GM18517 (cell line): ENCODE results near the gene DES.
"Not testable (repeated sequence)": the region's sequence is repeated elsewhere in the genome, so short reads cannot be mapped to it uniquely, and the experiment has no call there.

ENCODE experiments used
- ATAC-seq: cut with Tn5 transposase; IDR thresholded peaks from one replicate; pipeline ENCODE4 v1.9.1; 2021; ENCODE audit warnings: mild to moderate bottlenecking, moderate library complexity; ENCODE audit not compliant: unreplicated experiment

The DES gene

DNA sequence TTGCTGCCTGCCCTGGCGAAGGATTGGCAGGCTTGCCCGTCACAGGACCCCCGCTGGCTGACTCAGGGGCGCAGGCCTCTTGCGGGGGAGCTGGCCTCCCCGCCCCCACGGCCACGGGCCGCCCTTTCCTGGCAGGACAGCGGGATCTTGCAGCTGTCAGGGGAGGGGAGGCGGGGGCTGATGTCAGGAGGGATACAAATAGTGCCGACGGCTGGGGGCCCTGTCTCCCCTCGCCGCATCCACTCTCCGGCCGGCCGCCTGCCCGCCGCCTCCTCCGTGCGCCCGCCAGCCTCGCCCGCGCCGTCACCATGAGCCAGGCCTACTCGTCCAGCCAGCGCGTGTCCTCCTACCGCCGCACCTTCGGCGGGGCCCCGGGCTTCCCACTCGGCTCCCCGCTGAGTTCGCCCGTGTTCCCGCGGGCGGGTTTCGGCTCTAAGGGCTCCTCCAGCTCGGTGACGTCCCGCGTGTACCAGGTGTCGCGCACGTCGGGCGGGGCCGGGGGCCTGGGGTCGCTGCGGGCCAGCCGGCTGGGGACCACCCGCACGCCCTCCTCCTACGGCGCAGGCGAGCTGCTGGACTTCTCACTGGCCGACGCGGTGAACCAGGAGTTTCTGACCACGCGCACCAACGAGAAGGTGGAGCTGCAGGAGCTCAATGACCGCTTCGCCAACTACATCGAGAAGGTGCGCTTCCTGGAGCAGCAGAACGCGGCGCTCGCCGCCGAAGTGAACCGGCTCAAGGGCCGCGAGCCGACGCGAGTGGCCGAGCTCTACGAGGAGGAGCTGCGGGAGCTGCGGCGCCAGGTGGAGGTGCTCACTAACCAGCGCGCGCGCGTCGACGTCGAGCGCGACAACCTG, at the start of gene DES:
DES (plus strand) TSS at position 223 of the 857 bp plus-strand sequence; CDS start at position 309, 86 bp downstream.
- no peak for ATAC-seq

DNA sequence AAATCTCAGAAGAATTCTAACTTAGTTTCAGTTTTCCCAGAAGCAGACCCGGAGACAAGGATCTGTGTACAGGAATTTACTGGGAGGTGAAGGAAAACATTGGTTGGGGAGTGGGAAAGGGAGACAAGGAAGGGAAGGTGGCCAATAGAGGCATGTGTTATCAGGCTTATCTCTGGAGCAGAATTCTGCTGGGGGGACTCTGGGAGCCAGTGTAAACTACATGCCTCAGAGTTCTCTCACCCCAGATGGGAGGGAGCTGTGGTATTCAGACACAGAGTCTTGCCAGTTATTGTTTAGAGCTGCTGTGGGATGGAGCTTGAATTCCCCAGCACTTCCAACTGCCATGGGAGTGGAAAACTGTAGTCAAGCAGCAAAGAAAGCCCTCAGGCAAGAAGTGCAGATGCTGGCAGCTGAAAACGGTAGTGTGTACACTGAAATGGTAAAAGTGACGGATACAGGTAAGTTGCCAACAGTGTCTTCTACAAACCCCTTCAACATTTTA, 49.4 kb upstream of the DES start:
- no peak for ATAC-seq

GRCh38 chr2:219369447-219369861, 48.7 kb upstream of the DES start:
- ATAC-seq = no peak

GRCh38 chr2:219378163-219378851, 39.9 kb upstream of the DES start:
- ATAC-seq = no peak

DNA sequence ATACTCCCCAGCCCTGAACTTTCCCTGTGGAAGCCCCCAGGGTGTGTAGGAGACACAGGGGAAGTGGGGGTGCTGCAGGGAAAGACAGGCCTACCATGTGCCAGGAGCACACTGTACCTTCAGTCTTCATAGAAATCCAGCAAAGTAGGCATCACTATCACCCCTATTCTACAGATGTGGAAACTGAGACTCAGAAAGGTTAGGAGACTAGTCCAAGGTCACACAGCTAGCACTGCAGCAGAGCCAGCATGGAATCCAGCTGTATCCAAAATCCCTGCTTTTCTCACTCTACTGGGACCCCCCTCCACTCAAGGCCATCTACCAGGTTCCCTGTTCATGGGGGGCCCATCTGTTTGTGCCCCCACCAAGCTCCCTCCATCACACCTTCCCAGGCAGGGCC, 37.3 kb upstream of the DES start:
- ATAC-seq = no peak

DNA sequence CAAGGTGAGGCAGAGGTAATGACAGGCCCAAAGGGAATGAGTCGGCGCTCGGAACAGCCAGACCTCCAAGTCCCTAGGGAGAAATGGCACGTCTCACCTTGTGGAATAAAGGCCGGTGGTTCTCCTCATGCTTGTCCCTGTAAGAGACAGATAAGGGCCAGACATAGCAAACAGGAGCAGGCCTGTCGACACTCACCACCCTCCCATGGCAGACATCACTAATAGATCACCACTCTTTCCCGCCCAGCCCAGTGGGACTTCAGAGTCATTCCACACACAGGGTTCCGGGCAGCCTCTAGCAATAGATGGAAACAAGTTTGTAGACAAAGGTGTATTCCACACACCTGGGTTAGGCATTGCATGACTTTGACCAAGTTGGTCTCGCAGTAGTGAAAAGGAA, 36.7 kb upstream of the DES start:
- no peak for ATAC-seq

- ATAC-seq = no peak
Measured at GRCh38 chr2:219384083-219384713, 34.0 kb upstream of the DES start.

DNA sequence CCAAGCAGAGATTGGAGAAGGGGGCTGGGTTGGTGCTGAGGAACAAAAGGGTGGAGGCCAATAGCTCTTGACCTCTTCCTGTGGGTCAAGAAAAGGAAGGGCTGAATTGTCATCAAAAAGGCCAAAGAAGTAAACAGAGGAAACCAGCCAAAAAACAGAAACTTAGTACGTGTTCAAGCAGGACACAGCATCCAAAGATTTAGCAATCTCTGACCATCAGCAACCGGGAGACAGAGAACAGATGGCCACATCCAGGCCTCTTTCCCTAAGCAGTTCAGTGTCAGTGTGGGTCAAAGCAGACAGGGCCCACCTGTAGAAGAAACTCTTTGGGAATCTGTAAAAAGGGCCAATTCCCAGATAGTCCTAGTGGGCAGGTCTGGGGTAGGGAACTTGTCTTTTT, 33.3 kb upstream of the DES start:
- no peak for ATAC-seq

GRCh38 chr2:219385958-219386520, 32.1 kb upstream of the DES start:
- no peak for ATAC-seq

DNA sequence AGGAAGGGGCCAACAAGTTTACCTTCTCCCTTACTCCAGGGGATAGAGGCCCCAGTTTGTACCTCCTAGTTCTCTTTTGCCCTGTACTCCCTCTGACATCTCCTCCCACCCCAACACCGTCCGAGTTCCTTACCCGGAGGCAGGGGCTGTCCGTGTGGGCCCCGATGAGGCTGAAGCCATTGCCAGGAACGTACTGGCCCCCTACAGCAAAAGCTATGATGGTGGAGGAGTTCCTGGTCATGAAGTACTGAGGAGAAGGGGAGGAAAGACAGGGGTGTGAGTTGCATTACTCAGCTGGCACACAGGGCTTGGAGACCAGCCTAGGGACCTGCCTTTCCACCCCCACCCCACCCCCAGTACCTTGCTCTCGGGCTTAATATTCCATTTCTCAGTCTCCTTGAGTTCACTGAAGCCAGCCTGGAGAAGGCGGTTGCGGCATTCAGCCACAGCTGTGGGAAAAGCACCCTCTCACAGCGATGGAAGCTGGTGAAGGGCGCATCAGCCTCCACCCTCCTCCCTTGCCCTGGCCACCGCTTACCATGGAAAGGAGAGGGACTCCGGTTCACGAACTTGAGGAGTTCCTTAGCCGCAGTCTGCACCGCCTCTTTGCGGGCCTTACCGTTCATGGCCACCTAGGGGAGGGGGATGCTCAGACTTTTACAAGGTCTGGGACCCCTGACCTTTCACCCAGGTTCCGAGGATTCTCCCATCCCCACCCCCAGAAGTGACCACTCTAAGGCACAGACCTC, 31.5 kb upstream of the DES start:
- no peak for ATAC-seq

- ATAC-seq = peak; percentile 68
Measured at GRCh38 chr2:219387306-219388120, 30.7 kb upstream of the DES start, which contains the start of gene DNPEP. DNPEP (minus strand) TSS chr2:219387912; CDS start chr2:219387794, 118 bp downstream.

DNA sequence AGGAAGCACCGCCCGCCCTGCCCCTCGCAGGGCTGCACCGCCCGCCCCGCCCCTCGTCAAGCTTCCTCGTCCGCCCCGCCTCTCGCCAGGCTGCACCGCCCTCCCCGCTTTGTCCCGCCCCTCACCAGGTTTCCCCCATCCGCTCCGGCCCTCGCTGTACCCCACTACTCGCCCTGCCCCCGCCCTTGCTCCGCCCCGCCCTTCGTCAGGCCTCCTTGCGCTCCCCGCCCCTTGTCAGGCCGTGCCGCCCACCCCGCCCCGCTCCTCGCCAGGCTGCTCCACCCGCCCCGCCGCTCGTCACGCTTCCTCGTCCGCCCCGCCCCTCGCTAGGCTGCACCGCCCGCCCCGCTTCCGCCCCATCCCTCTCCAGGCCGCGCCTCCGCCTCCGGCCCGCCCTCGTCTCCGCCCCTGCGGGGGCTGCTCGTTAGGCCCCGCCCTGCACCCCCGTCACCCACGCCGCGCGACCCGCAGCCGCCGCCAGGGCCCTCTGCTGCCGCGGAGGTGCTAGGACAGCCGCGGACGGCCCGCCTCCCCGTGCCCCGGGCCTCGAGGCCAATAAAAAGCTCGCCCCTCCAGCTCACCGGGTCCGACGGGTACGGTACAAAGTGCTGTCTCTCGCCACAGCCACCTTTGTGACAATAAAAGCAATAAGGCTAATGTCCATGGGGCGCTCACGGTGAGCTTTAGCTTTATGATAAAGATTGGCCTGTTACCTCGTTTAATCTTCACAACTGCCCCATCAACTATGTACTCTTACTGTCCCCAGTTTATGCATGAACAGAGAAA, 29.9 kb upstream of the DES start:
- peak; percentile 65 for ATAC-seq

GRCh38 chr2:219388907-219389156, 29.3 kb upstream of the DES start:
- no peak for ATAC-seq

DNA sequence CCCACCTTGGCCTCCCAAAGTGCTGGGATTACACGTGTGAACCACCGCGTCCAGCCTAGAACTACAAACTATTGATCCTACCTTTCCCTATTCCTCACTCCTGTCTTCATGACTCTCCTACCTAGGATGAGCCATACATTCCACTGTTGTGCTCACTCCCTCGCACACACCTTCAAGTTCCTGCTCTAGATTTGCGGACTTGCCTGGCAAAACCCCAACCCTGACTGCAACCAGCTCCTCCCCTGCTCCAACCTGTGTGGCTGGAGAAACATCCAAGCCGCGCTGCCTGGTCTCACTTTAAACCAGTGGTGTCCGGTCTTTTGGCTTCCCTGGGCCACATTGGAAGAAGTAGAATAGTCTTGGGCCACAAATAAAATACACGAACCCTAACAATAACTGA, 25.4 kb upstream of the DES start:
- no peak for ATAC-seq

GRCh38 chr2:219395056-219395455, 23.1 kb upstream of the DES start:
- not testable (repeated sequence) for ATAC-seq

DNA sequence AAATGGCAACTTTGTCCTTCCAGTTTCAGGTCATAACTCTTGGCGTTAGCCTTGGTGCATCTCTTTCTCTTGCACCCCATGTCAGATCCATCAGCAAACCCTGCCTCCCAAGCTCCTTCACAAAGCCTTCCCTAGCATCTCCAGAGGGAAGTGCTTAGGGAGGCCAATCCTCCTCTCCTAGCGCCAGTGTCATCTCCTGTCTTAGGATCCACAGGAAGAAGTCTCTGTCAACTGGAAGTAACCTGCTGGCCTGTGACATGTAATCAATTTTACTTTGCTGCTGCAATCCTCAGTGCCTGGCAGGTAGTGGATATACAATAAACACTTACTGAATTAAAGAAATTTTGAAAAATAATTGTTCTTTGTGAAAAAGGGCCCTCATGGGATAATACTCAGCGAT, 22.6 kb upstream of the DES start:
- ATAC-seq = no peak

DNA sequence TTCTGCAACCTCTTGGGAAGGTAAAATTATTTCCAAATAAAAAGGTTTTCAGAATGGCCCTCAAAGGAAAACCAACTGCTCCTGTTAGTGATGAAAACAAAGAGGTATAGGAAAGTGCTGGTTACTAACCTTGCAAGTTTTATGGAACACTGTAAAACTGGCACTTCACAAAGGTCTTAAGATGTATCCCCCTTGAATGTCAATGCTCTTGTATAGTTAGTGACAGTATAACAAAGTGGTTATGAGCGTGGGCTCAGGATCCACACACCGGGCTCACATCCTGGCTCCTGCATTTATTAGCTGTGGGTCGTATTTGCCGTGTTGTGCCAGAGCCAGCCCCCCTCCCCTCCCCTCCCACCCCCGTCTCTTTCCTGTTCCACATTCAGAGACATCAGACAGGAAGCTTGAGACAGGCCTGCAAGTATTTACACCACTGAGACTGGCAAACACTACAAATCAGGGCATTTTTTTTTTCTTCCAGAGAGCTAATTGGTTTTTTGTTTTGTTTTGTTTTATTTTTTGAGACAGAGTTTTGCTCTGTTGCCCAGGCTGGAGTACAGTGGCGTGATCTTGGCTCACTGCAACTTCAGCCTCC, 21.2 kb upstream of the DES start:
- ATAC-seq = no peak

DNA sequence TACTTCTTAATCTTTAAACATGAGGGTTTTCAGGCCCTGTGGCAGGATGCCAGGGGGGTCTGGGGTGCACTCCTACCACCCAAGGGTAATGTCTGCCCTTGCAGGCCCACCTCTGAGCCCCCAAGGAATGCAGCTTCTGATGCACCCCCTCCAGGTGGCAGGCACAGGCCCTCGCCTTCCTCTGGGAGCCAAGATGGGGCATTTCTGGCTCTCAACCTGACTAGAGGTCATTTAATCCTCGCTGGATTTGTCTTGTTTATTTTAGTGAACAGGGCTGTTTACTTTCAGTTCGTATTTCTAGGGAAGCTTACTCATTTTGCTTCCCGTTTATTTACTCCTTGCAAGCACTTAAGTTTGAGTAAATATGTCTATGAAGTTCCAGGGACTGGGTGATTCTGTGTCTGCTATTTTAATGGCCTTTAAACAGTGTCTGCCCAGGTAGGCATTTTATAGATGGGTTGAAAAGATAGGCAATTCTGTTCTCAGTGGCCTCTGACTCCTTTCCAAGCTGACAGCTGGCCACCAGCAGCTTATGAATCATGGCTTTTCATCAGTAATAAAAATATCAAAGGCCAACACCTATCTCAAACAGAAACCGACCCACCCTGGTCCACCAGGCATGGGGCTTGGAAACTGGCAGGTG, 19.3 kb upstream of the DES start:
- no peak for ATAC-seq
